Measurements from ENCODE around the gene CEP152.

- TF ChIP-seq CTCF (IDR thresholded peaks at IDR 0.05) = no peak
- no peak for TF ChIP-seq POLR2AphosphoS5 (IDR thresholded peaks at IDR 0.05; ENCODE audit: low read depth, low read length)
Measured at GRCh38 chr15:48778331-48778730, 32.5 kb downstream of the CEP152 start.
